ENCODE data around the gene KLC3. TPM values are rescaled to one million over a fixed set of nuclear protein-coding genes. Genes with fewer than 3 reads are reported as not detected.

Gene KLC3
- total RNA-seq, 4 donors from 2014 or later = 17.3 to 32.2 (median 27.0) TPM

GRCh38 chr19:45352062-45352461 is 11.5 kb downstream of the KLC3 start:
- no peaks in the 10 kb centered on the region for H3K9me3 ChIP-seq
- peaks cover 0 to 12% (median 0%) of the 10 kb centered on the region in 4 donors for H3K27me3 ChIP-seq
- 76 to 100% methylated on average over 2 to 5 of the region's 15 CpGs for WGBS, 2 donors
- no peak for TF ChIP-seq POLR2A (IDR thresholded peaks at IDR 0.05)
- TF ChIP-seq CTCF (IDR thresholded peaks at IDR 0.05) = no peak
- H3K4me3 ChIP-seq = no peak overlapping the region
- H3K27ac ChIP-seq = no peak overlapping the region
- no peaks in the 10 kb centered on the region for H3K4me1 ChIP-seq
- intact Hi-C loops (cut with DNase I) = no loop called here
- no peak for DNase-seq
- peaks cover 9 to 93% (median 22%) of the 10 kb centered on the region in 3 donors for H3K36me3 ChIP-seq

GRCh38 chr19:45352471-45352870 is 11.9 kb downstream of the KLC3 start:
- H3K27ac ChIP-seq = no peak overlapping the region
- no peak for TF ChIP-seq CTCF (IDR thresholded peaks at IDR 0.05)
- no peak for TF ChIP-seq POLR2A (IDR thresholded peaks at IDR 0.05)
- peaks cover 0 to 8% (median 0%) of the 10 kb centered on the region in 4 donors for H3K27me3 ChIP-seq
- H3K9me3 ChIP-seq = no peaks in the 10 kb centered on the region
- DNase-seq = no peak
- H3K4me1 ChIP-seq = no peaks in the 10 kb centered on the region
- peaks cover 9 to 95% (median 22%) of the 10 kb centered on the region in 3 donors for H3K36me3 ChIP-seq
- H3K4me3 ChIP-seq = no peak overlapping the region
- WGBS, 2 donors = 78 to 88% methylated on average over 10 to 12 of the region's 20 CpGs
- intact Hi-C loops (cut with DNase I) = no loop called here

DNA sequence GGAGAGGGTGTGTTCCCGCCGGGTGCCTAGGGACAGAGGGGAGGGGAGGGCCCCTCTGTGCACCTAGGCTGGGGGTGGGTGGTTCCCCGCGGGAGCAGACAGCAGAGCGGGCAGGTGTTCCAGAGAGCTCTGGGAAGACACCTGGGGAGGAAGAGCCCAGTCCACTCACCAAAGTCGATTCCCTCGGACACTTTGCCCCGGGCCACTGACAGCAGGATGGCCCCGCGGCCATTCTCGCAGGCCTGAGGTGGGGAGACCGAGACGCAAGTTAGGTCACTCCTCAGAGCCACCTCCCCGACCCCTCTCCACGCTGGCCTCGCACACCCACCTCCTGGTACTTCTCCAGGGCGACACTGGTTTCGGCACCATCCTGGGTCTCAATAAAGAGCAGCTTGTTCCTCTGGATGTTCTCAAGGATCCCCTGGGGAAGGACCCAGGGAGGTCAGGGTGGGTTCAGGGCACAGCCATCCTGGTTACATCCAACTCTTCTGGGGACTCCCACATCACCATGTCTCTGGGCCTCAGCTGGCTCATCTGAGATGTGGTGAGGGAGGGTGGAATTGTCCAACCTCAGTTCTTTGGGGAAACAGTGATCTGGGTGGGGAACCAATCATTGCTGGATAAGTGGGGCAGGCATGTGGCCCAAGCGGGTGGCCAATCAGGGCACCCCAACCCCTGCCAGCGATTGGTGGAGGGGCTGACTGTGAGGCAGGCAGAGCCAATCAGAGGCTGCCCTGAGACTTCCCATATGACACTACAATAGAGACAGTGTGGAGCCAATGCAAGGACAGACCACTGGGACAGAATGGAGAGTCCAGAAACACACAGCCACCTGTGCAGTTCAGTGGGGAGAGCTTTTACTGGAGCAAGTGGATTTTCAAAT is 12.6 kb downstream of the KLC3 start:
- H3K27ac ChIP-seq = no peak overlapping the region
- DNase-seq = no peak
- peaks cover 0 to under 1% (median 0%) of the 10 kb centered on the region in 4 donors for H3K27me3 ChIP-seq
- WGBS, 2 donors = 93 to 97% methylated on average over 12 to 16 of the region's 20 CpGs
- no peak overlapping the region for H3K4me3 ChIP-seq
- intact Hi-C loops (cut with DNase I) = no loop called here
- no peak for TF ChIP-seq CTCF (IDR thresholded peaks at IDR 0.05)
- no peak for TF ChIP-seq POLR2A (IDR thresholded peaks at IDR 0.05)
- H3K9me3 ChIP-seq = no peaks in the 10 kb centered on the region
- H3K4me1 ChIP-seq = no peaks in the 10 kb centered on the region
- H3K36me3 ChIP-seq = peaks cover 9 to 92% (median 22%) of the 10 kb centered on the region in 3 donors

GRCh38 chr19:45354241-45354842 is 13.8 kb downstream of the KLC3 start:
- intact Hi-C loops (cut with DNase I) = no loop called here
- Histone ChIP-seq H3K27me3 (no peaks in the 10 kb centered on the region), H3K4me3 (no peak overlapping the region), H3K27ac (no peak overlapping the region), H3K36me3 (peaks cover 9 to 92% (median 22%) of the 10 kb centered on the region in 3 donors), H3K4me1 (no peaks in the 10 kb centered on the region), H3K9me3 (no peaks in the 10 kb centered on the region)
- no peak for DNase-seq
- TF ChIP-seq CTCF (IDR thresholded peaks at IDR 0.05) (no peak), POLR2A (IDR thresholded peaks at IDR 0.05) (no peak)
- 88 to 95% methylated on average over 1 to 4 of the region's 11 CpGs for WGBS, 2 donors

DNA sequence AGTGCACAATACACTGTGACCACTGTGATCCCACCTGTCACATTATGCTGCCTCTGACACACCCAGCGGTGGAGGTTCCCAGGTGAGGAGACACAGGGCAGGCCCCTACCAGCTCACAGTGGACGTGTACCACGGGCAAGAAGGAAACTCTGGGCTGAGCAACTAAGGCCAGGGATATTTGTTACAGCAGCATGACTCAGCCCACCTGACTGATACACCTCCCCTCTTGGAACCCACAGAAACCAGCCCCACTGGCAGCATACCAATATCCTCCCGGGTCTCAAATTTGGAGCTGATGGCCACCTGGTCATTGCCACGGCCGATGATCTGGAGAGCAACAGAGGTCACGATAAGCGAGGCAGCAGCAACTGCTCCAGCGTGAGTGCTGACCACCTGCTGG is 14.9 kb downstream of the KLC3 start:
- H3K27ac ChIP-seq = no peak overlapping the region
- no peaks in the 10 kb centered on the region for H3K9me3 ChIP-seq
- no peak overlapping the region for H3K4me3 ChIP-seq
- no peaks in the 10 kb centered on the region for H3K4me1 ChIP-seq
- DNase-seq = no peak
- 92 to 100% methylated on average over 4 to 6 of the region's 9 CpGs for WGBS, 2 donors
- intact Hi-C loops (cut with DNase I) = no loop called here
- TF ChIP-seq CTCF (IDR thresholded peaks at IDR 0.05) = no peak
- TF ChIP-seq POLR2A (IDR thresholded peaks at IDR 0.05) = no peak
- no peaks in the 10 kb centered on the region for H3K27me3 ChIP-seq
- peaks cover 8 to 91% (median 22%) of the 10 kb centered on the region in 3 donors for H3K36me3 ChIP-seq

Data from esophagus squamous epithelium (tissue), 5 donors.